A549 (cell line): Measurements from ENCODE around the gene NRXN3. TPM values are rescaled to one million over a fixed set of nuclear protein-coding genes. Genes with fewer than 3 reads are reported as not detected.

Experiments used
- ATAC-seq, 2 experiments: fragments of 200-7000 bp in 1 of 2; fragments of >200 bp in 1 of 2; cut with Nextera tagmentation in 1 of 2; cut with Tn5 transposase in 1 of 2; 3 replicates each; pipeline versions ENCODE4 v1.8.0 to v1.9.1; 2018 to 2020; ENCODE audit warnings: mild to moderate bottlenecking in 1 of 2, moderate library complexity in 1 of 2
- CTCF ChIA-PET: fragments of 300-600 bp; sonication (Branson Sonifier 250); formaldehyde crosslinking; extraction: SDS; loops from one replicate; lab custom pipeline; 2021; ENCODE audit warnings: antibody characterized with exemption, inconsistent platforms; lab: Yijun Ruan, JAX
- POLR2A ChIA-PET: fragments of 350-600 bp; formaldehyde crosslinking; extraction: SDS; loops from one replicate; lab custom pipeline; 2021; ENCODE audit warnings: antibody characterized with exemption, inconsistent platforms; lab: Yijun Ruan, JAX
- DNase-seq, 2 experiments: peaks; one replicate each; pipeline versions ENCODE4 v3.0.0 to v3.0.0-alpha.2; 2011 to 2016; ENCODE audit warnings: low read depth in 1 of 2, low spot score in 1 of 2
- FAIRE-seq: peaks from 2 replicates; lab custom pipeline; 2011; peaks lifted over from hg19 to GRCh38; lab: Jason Lieb, UNC
- H3K27ac ChIP-seq, 2 experiments: fragments of >200 bp; sonication (Bioruptor Twin); formaldehyde crosslinking; 3 replicates each; pipeline ENCODE4 v1.5.1; 2016 to 2017
- H3K4me1 ChIP-seq: fragments of >200 bp; sonication (Bioruptor Twin); formaldehyde crosslinking; 3 replicates; pipeline ENCODE4 v1.6.1; 2016
- H3K4me2 ChIP-seq: fragments of >200 bp; sonication (Bioruptor Twin); formaldehyde crosslinking; 3 replicates; pipeline ENCODE4 v1.6.1; 2016
- H3K4me3 ChIP-seq: fragments of >200 bp; sonication (Bioruptor Twin); formaldehyde crosslinking; 3 replicates; pipeline ENCODE4 v1.5.1; 2016
- H3K9me3 ChIP-seq: fragments of >200 bp; sonication (Bioruptor Twin); formaldehyde crosslinking; 3 replicates; pipeline ENCODE4 v1.6.1; 2016
- CEBPB ChIP-seq, 2 experiments: fragments of >200 bp in 1 of 2; sonication (Bioruptor Twin) in 1 of 2; formaldehyde crosslinking in 1 of 2; IDR thresholded peaks; 2 replicates each; pipeline ENCODE4 v1.6.1; 2012 to 2016
- CHD4 ChIP-seq: fragments of 200-600 bp; sonication (generic); IDR thresholded peaks from 2 replicates; pipeline ENCODE4 v1.6.1; 2016; ENCODE audit warnings: antibody characterized with exemption, mild to moderate bottlenecking, borderline replicate concordance
- FOSB ChIP-seq: fragments of 250-450 bp; sonication (Bioruptor Pico); IDR thresholded peaks from 2 replicates; pipeline ENCODE4 v1.5.0; 2020; ENCODE audit warnings: mild to moderate bottlenecking, moderate library complexity
- FOSL2 ChIP-seq, 2 experiments: fragments of 450-650 bp in 1 of 2; fragments of >200 bp in 1 of 2; sonication (Bioruptor Twin) in 1 of 2; formaldehyde crosslinking; IDR thresholded peaks; 2 replicates each; pipeline versions ENCODE4 v1.5.0 to v1.6.1; 2016 to 2020; ENCODE audit warnings: mild to moderate bottlenecking in 1 of 2, moderate library complexity in 1 of 2
- GATA3 ChIP-seq: IDR thresholded peaks from 2 replicates; pipeline ENCODE4 v1.6.1; 2012; ENCODE audit warnings: borderline replicate concordance
- HOXA7 ChIP-seq: fragments of 250-450 bp; sonication (Bioruptor Pico); IDR thresholded peaks from 2 replicates; pipeline ENCODE4 v1.5.0; 2020; ENCODE audit warnings: mild to moderate bottlenecking, moderate library complexity
- HOXB13 ChIP-seq: fragments of 250-450 bp; sonication (Bioruptor Pico); IDR thresholded peaks from 2 replicates; pipeline ENCODE4 v1.5.0; 2020; ENCODE audit warnings: low read depth, mild to moderate bottlenecking, moderate library complexity
- JUN ChIP-seq, 2 experiments: fragments of >200 bp; sonication (Bioruptor Twin); formaldehyde crosslinking; IDR thresholded peaks; 2 replicates in 1 of 2; 3 replicates in 1 of 2; pipeline ENCODE4 v1.6.1; 2016 to 2017
- MAFK ChIP-seq: fragments of 450-650 bp; IDR thresholded peaks from 2 replicates; pipeline ENCODE4 v1.6.1; 2014; ENCODE audit not compliant: partially characterized antibody
- NFE2L2 ChIP-seq: fragments of 150-350 bp; conservative IDR thresholded peaks from 2 replicates; pipeline ENCODE4 v1.6.1; 2014; ENCODE audit warnings: low read length
- PHF8 ChIP-seq: fragments of 200-600 bp; sonication (generic); IDR thresholded peaks from 2 replicates; pipeline ENCODE4 v1.6.1; 2016; ENCODE audit warnings: low read depth, mild to moderate bottlenecking, antibody characterized with exemption, moderate library complexity, borderline replicate concordance
- POLR2A ChIP-seq: IDR thresholded peaks from 2 replicates; pipeline ENCODE4 v1.6.1; 2012; ENCODE audit warnings: mild to moderate bottlenecking, low read length
- RFX5 ChIP-seq: fragments of 450-650 bp; IDR thresholded peaks from 2 replicates; pipeline ENCODE4 v1.7.1; 2014; ENCODE audit warnings: antibody characterized with exemption, mild to moderate bottlenecking, moderate library complexity
- ZC3H11A ChIP-seq: fragments of 450-650 bp; IDR thresholded peaks from 2 replicates; pipeline ENCODE4 v1.6.1; 2014; ENCODE audit warnings: antibody characterized with exemption, mild to moderate bottlenecking
- ZNF302 ChIP-seq: fragments of 250-450 bp; sonication (Bioruptor Pico); IDR thresholded peaks from 2 replicates; pipeline ENCODE4 v1.9.0; 2021; ENCODE audit warnings: inconsistent platforms, mild to moderate bottlenecking, moderate library complexity
- WGBS: methylation state at CpG from one replicate; pipeline ENCODE4 v1.1.6; 2017; ENCODE audit errors: missing lambda C conversion rate; 5-methylcytosine and 5-hydroxymethylcytosine counted together
- polyA plus RNA-seq, 4 experiments: library from polyadenylated mRNA; depleted of rRNA in 3 of 4; stranded (reverse); fragments of >200 nt; fragmentation: RNase III in 1 of 4; extraction: RNeasy Plus Mini Kit Qiagen cat#74134 plus additional on column Dnase treatment in 1 of 4; gene quantifications; 2 replicates in 3 of 4; 3 replicates in 1 of 4; pipeline ENCODE4 v1.2.3, GENCODE V29; 2011 to 2017
- TF ChIP-seq, protein P1 (sequence below): IDR thresholded peaks from 2 replicates; pipeline ENCODE4 v1.6.1; 2012; ENCODE audit warnings: low read depth, borderline replicate concordance
- TF ChIP-seq, protein P2 (sequence below): fragments of >200 bp; sonication (Bioruptor Twin); formaldehyde crosslinking; IDR thresholded peaks from 2 replicates; pipeline ENCODE4 v1.6.1; 2016
- TF ChIP-seq, protein P3 (sequence below): fragments of >200 bp; sonication (Bioruptor Twin); formaldehyde crosslinking; IDR thresholded peaks from 3 replicates; pipeline ENCODE4 v1.5.1; 2016

The NRXN3 gene
- polyA plus RNA-seq, 2 of the 4 experiments (the other 2 are of a cell fraction) = 0.62 to 2.3 TPM

DNA sequence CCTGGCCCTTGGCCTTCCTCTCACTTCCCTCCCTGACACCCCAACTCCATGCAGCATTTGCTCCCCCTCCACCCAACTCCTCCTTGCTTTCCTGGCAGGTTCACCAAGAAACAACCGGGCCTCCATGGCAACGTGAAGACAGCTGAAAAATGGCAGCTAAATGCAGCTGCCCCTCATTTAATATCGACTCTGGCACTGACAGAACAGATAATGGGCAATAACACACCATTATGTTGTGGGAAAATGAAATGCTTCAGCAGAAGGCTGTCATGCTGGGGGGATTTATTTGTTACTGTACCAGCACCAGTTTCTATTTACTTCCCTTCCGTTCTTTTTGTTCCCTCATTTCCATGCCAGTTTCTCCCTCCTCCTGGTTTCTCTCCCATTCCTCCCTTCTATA is 440.8 kb downstream of the NRXN3 start:
- ChIA-PET CTCF (interaction anchor here (0.8 to 2.3 kb wide), 2 partner anchors 14 to 589 kb away, joined by 3 to 11 read pairs; no protein-coding TSS in a partner anchor), POLR2A (no interaction called here)
- DNase-seq (no peak), FAIRE-seq (no peak), ATAC-seq (no peak)
- Histone ChIP-seq H3K4me2 (no peak overlapping the region), H3K4me3 (no peak overlapping the region), H3K9me3 (no peaks in the 10 kb centered on the region), H3K27ac (no peak overlapping the region), H3K4me1 (no peaks in the 10 kb centered on the region)
- WGBS = 14% methylated on average over 4 of the region's 4 CpGs
- TF ChIP-seq CHD4 (no peak), ZC3H11A (no peak), FOSL2 (IDR thresholded peaks at IDR 0.05) (no peak), FOSL2 (CRISPR knock-in tag; IDR thresholded peaks at IDR 0.05) (no peak), HOXA7 (CRISPR knock-in tag) (no peak), HOXB13 (CRISPR knock-in tag) (no peak), CEBPB (IDR thresholded peaks at IDR 0.05) (no peak), FOSB (CRISPR knock-in tag) (no peak), NFE2L2 (no peak), MAFK (no peak), JUN (IDR thresholded peaks at IDR 0.05) (no peak)
- TF ChIP-seq, protein P1, sequence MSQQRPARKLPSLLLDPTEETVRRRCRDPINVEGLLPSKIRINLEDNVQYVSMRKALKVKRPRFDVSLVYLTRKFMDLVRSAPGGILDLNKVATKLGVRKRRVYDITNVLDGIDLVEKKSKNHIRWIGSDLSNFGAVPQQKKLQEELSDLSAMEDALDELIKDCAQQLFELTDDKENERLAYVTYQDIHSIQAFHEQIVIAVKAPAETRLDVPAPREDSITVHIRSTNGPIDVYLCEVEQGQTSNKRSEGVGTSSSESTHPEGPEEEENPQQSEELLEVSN = no peak
- TF ChIP-seq, protein P2, sequence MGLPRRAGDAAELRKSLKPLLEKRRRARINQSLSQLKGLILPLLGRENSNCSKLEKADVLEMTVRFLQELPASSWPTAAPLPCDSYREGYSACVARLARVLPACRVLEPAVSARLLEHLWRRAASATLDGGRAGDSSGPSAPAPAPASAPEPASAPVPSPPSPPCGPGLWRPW = no peak
- TF ChIP-seq, protein P3, sequence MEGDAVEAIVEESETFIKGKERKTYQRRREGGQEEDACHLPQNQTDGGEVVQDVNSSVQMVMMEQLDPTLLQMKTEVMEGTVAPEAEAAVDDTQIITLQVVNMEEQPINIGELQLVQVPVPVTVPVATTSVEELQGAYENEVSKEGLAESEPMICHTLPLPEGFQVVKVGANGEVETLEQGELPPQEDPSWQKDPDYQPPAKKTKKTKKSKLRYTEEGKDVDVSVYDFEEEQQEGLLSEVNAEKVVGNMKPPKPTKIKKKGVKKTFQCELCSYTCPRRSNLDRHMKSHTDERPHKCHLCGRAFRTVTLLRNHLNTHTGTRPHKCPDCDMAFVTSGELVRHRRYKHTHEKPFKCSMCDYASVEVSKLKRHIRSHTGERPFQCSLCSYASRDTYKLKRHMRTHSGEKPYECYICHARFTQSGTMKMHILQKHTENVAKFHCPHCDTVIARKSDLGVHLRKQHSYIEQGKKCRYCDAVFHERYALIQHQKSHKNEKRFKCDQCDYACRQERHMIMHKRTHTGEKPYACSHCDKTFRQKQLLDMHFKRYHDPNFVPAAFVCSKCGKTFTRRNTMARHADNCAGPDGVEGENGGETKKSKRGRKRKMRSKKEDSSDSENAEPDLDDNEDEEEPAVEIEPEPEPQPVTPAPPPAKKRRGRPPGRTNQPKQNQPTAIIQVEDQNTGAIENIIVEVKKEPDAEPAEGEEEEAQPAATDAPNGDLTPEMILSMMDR = no peak

DNA sequence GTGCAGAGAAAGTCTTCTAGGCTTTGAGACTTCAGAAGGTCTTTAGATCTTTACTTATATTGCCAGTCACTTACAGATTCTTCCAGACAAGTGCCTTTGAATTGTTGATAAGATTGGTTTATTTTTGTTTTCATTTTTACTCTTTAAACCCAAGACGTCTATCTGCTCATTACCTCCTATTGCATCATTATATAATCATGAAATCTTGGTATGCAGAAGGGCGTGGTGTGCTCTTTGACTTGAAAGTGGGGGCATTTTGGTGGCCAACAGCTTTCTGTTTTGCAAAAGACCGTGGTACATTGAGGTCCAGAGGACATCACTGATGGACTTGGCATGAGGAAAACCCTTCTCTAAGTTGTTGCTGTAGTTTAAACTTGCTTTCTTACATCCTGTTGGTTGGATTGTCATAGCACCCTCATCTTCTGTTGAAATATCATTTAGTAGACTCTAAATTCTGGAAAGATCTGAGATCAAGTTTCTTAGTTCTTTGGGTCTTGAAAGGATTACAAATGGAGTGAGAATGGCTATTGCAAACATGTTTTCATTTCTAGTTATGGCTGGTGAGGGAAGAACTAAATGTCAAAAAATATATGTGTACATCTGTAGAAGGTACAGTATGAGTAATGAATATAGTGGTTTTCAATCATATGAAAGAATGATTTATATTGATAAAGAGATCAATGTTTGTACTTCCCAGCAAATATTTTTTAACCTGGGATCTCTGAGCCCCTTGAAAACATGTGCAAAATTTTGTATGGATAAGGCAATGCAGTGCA is 441.8 kb downstream of the NRXN3 start:
- DNase-seq = no peak
- no peak for ATAC-seq
- TF ChIP-seq RFX5 (no peak), HOXA7 (CRISPR knock-in tag) (no peak), PHF8 (no peak), POLR2A (no peak), ZNF302 (CRISPR knock-in tag) (no peak), FOSL2 (IDR thresholded peaks at IDR 0.05) (no peak), FOSL2 (CRISPR knock-in tag; IDR thresholded peaks at IDR 0.05) (no peak), GATA3 (no peak)
- no peaks in the 10 kb centered on the region for H3K4me1 ChIP-seq
- no peak overlapping the region for H3K27ac ChIP-seq
- no peak overlapping the region for H3K4me2 ChIP-seq
- ChIA-PET POLR2A (no interaction called here), CTCF (interaction anchor here (0.8 to 2.0 kb wide), 3 partner anchors 12 to 590 kb away, joined by 3 to 8 read pairs (median 5); no protein-coding TSS in a partner anchor)
- 2% methylated on average over 3 of the region's 3 CpGs for whole genome bisulfite sequencing
- FAIRE-seq = no peak
- no peak overlapping the region for H3K4me3 ChIP-seq
- H3K9me3 ChIP-seq = no peaks in the 10 kb centered on the region

DNA sequence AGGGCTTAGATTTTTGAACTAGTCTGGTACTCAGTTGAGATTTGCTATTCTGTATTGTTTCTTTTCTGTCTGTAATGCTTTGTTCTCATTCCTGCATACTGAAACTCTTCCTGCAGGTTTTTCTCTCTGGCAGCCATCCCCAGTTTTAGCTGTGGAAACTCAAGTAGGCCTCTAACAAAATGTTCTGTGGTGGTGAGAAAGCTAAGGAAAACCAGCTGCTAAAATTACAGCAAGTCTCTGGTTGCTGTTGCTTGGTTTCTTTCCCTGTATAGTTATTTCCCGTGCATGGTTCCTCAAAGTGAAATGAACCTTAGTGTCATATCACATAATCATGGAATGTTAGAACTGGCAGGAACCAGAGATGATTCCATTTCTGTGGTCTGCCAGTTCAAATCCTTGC is 442.5 kb downstream of the NRXN3 start:
- no peak overlapping the region for H3K27ac ChIP-seq
- ATAC-seq (no peak), FAIRE-seq (no peak), DNase-seq (no peak)
- 5% methylated on average over 1 of the region's 1 CpG for WGBS
- CTCF ChIA-PET = interaction anchor here (1.6 to 2.0 kb wide), 2 partner anchors 13 to 15 kb away, joined by 5 to 8 read pairs; no protein-coding TSS in a partner anchor
- H3K4me1 ChIP-seq = no peaks in the 10 kb centered on the region
- H3K4me2 ChIP-seq = no peak overlapping the region
- H3K4me3 ChIP-seq = no peak overlapping the region
- POLR2A ChIA-PET = no interaction called here
- no peaks in the 10 kb centered on the region for H3K9me3 ChIP-seq
- no peak for TF ChIP-seq PHF8
